ENCODE measurements around the gene SCFD1. TPM values are rescaled to one million over a fixed set of nuclear protein-coding genes. Genes with fewer than 3 reads are reported as not detected.

The SCFD1 gene
- total and polyA plus RNA-seq, 2 donors (not counting 1 experiment from before 2014, with no cell fraction given) = 110 to 129 TPM

GRCh38 chr14:30756594-30756993 lies 134.5 kb downstream of the SCFD1 start:
- Histone ChIP-seq H3K9ac (ENCODE audit: insufficient read depth, low read length) (no peak overlapping the region), H3K79me2 (ENCODE audit: control insufficient read depth, insufficient read depth, low read length) (no peaks in the 10 kb centered on the region), H3K9me3 (ENCODE audit: control insufficient read depth, insufficient read depth, low read depth, low read length) (no peaks in the 10 kb centered on the region), H4K20me1 (ENCODE audit: control insufficient read depth, extremely low read depth, insufficient read depth, low read length) (no peaks in the 10 kb centered on the region), H2AFZ (ENCODE audit: low read length) (no peak overlapping the region), H3K27ac (ENCODE audit: insufficient read depth, low read length) (no peak overlapping the region), H3K27me3 (ENCODE audit: control insufficient read depth, insufficient read depth, low read length) (no peaks in the 10 kb centered on the region), H3K36me3 (ENCODE audit: control insufficient read depth, insufficient read depth, low read length) (no peaks in the 10 kb centered on the region), H3K4me3 (replicated peaks in 1 of 4; ENCODE audit: control extremely low read depth in 1 of 4, insufficient read depth in 1 of 4, low read depth in 3 of 4, low read length in 4 of 4) (no peak overlapping the region), H3K4me2 (ENCODE audit: extremely low read depth, insufficient read depth, low read length) (no peak overlapping the region), H3K4me1 (ENCODE audit: control insufficient read depth, extremely low read depth, insufficient read depth, low read length) (no peaks in the 10 kb centered on the region)
- DNase-seq (ENCODE audit: low read depth in 2 of 2) = no peak
- TF ChIP-seq CTCF (conservative IDR thresholded peaks at IDR 0.05 in 1 of 2, IDR thresholded peaks at IDR 0.05 in 1 of 2; ENCODE audit: low read depth in 1 of 2, low read length in 2 of 2) = no peak
- TF ChIP-seq EZH2 (IDR thresholded peaks at IDR 0.05; ENCODE audit: low read length, missing control alignments) = no peak

- TF ChIP-seq CTCF (conservative IDR thresholded peaks at IDR 0.05 in 1 of 2, IDR thresholded peaks at IDR 0.05 in 1 of 2; ENCODE audit: low read depth in 1 of 2, low read length in 2 of 2) = no peak
- TF ChIP-seq EZH2 (IDR thresholded peaks at IDR 0.05; ENCODE audit: low read length, missing control alignments) = no peak
- Histone ChIP-seq H3K4me2 (ENCODE audit: extremely low read depth, insufficient read depth, low read length) (no peak overlapping the region), H3K36me3 (ENCODE audit: control insufficient read depth, insufficient read depth, low read length) (no peaks in the 10 kb centered on the region), H3K4me1 (ENCODE audit: control insufficient read depth, extremely low read depth, insufficient read depth, low read length) (no peaks in the 10 kb centered on the region), H3K4me3 (replicated peaks in 1 of 4; ENCODE audit: control extremely low read depth in 1 of 4, insufficient read depth in 1 of 4, low read depth in 3 of 4, low read length in 4 of 4) (no peak overlapping the region), H3K9me3 (ENCODE audit: control insufficient read depth, insufficient read depth, low read depth, low read length) (no peaks in the 10 kb centered on the region), H2AFZ (ENCODE audit: low read length) (no peak overlapping the region), H4K20me1 (ENCODE audit: control insufficient read depth, extremely low read depth, insufficient read depth, low read length) (no peaks in the 10 kb centered on the region), H3K27ac (ENCODE audit: insufficient read depth, low read length) (no peak overlapping the region), H3K9ac (ENCODE audit: insufficient read depth, low read length) (no peak overlapping the region), H3K79me2 (ENCODE audit: control insufficient read depth, insufficient read depth, low read length) (no peaks in the 10 kb centered on the region), H3K27me3 (ENCODE audit: control insufficient read depth, insufficient read depth, low read length) (no peaks in the 10 kb centered on the region)
- no peak for DNase-seq (ENCODE audit: low read depth in 2 of 2)
These were observed 135.0 kb downstream of the SCFD1 start for GRCh38 chr14:30757082-30757481.

- Histone ChIP-seq H4K20me1 (ENCODE audit: control insufficient read depth, extremely low read depth, insufficient read depth, low read length) (no peaks in the 10 kb centered on the region), H3K4me2 (ENCODE audit: extremely low read depth, insufficient read depth, low read length) (no peak overlapping the region), H3K27me3 (ENCODE audit: control insufficient read depth, insufficient read depth, low read length) (no peaks in the 10 kb centered on the region), H2AFZ (ENCODE audit: low read length) (no peak overlapping the region), H3K4me1 (ENCODE audit: control insufficient read depth, extremely low read depth, insufficient read depth, low read length) (no peaks in the 10 kb centered on the region), H3K36me3 (ENCODE audit: control insufficient read depth, insufficient read depth, low read length) (no peaks in the 10 kb centered on the region), H3K27ac (ENCODE audit: insufficient read depth, low read length) (no peak overlapping the region), H3K9me3 (ENCODE audit: control insufficient read depth, insufficient read depth, low read depth, low read length) (no peaks in the 10 kb centered on the region), H3K9ac (ENCODE audit: insufficient read depth, low read length) (no peak overlapping the region), H3K4me3 (replicated peaks in 1 of 4; ENCODE audit: control extremely low read depth in 1 of 4, insufficient read depth in 1 of 4, low read depth in 3 of 4, low read length in 4 of 4) (no peak overlapping the region), H3K79me2 (ENCODE audit: control insufficient read depth, insufficient read depth, low read length) (no peaks in the 10 kb centered on the region)
- TF ChIP-seq EZH2 (IDR thresholded peaks at IDR 0.05; ENCODE audit: low read length, missing control alignments) = no peak
- no peak for TF ChIP-seq CTCF (conservative IDR thresholded peaks at IDR 0.05 in 1 of 2, IDR thresholded peaks at IDR 0.05 in 1 of 2; ENCODE audit: low read depth in 1 of 2, low read length in 2 of 2)
- DNase-seq (ENCODE audit: low read depth in 2 of 2) = no peak
These were observed 137.3 kb downstream of the SCFD1 start for GRCh38 chr14:30759172-30760125.

Data from fibroblast of lung (primary cell).